ENCODE data around the gene IGFBP4.

IGFBP4 gene

GRCh38 chr17:40484973-40485530, 41.8 kb downstream of the IGFBP4 start:
- Histone ChIP-seq H3K27ac (ENCODE audit: poor library complexity, severe bottlenecking) (peak overlapping the region; percentile 100), H3K27me3 (ENCODE audit: insufficient read depth, poor library complexity, severe bottlenecking) (no peaks in the 10 kb centered on the region), H3K4me3 (ENCODE audit: severe bottlenecking) (no peak overlapping the region), H3K4me1 (ENCODE audit: insufficient read depth, poor library complexity, severe bottlenecking) (peaks cover 60% of the 10 kb centered on the region), H3K36me3 (ENCODE audit: low read depth) (peaks cover 100% of the 10 kb centered on the region), H3K9me3 (ENCODE audit: severe bottlenecking) (no peaks in the 10 kb centered on the region)
- no peak for TF ChIP-seq CTCF (IDR thresholded peaks at IDR 0.05; ENCODE audit: poor library complexity, severe bottlenecking)
- DNase-seq (ENCODE audit: low spot score): no peak
- no peak for ATAC-seq (ENCODE audit: low read depth)

DNA sequence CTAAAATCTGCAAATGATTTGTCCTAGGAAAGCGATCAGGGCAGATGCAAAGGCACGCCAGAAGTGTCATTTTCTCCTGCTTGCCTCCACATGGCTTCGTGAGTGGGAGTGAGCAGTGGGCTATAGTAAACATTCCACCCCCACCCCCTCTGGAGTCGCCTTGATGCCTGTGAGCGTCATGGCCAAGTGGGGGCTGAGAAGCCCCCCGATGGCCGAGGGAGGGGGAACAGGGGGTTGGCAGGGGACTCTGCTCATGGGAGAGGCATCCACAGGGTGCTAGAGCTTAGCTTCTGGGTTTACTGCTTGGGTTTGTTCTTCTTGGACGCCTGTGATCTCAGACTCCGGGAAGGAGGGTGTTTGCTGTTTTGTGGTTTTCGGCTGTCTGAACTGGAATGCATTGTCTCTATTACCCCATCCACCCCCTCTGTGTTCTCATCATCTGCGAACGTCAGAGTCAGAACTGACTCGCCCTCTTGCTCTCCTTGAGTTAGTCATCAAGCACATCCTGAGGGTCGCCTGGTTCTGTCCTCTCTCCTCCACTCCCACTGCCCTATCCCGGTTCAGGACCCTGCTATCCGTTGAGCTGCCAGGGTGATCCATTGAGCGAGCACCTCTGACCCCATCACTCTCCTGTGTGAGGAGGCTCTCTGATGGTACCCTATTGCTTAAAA, 42.7 kb downstream of the IGFBP4 start:
- Histone ChIP-seq H3K27me3 (ENCODE audit: insufficient read depth, poor library complexity, severe bottlenecking) (no peaks in the 10 kb centered on the region), H3K27ac (ENCODE audit: poor library complexity, severe bottlenecking) (peak overlapping the region; percentile 100), H3K36me3 (ENCODE audit: low read depth) (peaks cover 100% of the 10 kb centered on the region), H3K4me1 (ENCODE audit: insufficient read depth, poor library complexity, severe bottlenecking) (peaks cover 69% of the 10 kb centered on the region), H3K4me3 (ENCODE audit: severe bottlenecking) (no peak overlapping the region), H3K9me3 (ENCODE audit: severe bottlenecking) (no peaks in the 10 kb centered on the region)
- ATAC-seq (ENCODE audit: low read depth) (peak; percentile 28), DNase-seq (ENCODE audit: low spot score) (peak; percentile 91)
- no peak for TF ChIP-seq CTCF (IDR thresholded peaks at IDR 0.05; ENCODE audit: poor library complexity, severe bottlenecking)

DNA sequence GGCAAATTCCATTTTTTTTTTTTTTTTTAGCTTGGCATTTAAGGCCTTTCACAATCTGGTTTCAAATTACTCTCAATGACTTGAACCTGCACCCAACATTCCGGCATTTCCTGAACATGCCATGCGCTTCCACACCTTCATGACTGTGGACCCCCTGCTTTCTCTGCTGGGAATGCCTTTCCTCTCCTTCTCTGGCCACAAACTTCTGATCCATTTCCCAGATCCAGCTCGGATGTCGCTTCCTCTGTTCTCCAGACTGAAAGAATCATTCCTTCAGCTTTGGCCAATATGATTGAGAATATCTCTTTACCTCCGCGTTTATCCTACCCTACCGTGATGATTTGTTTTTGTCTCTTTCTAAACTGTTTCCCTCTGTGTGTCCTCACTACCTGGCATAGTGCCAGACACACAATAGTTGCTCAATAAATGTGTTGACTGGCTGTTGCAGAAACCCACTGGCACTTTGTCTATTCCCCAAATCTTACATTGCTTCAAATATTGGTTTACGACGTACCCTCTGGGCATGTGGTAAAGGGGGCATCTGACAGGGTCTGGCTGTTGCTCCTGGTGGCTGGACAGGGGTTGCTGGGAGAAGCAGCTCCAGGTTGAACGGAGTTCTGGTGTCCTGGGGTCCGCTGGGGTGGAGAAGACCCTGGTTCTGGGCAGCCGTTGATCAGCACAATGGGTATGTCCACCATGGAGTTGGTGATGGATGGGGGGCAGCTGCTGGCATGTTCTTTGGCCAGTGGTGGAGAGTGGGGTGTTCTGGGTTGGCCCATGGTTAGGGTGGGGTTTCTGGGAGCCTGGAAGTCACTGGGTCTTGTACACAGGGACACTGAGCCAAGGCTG, 43.5 kb downstream of the IGFBP4 start:
- Histone ChIP-seq H3K4me1 (ENCODE audit: insufficient read depth, poor library complexity, severe bottlenecking) (peaks cover 77% of the 10 kb centered on the region), H3K27ac (ENCODE audit: poor library complexity, severe bottlenecking) (peak overlapping the region; percentile 100), H3K9me3 (ENCODE audit: severe bottlenecking) (no peaks in the 10 kb centered on the region), H3K27me3 (ENCODE audit: insufficient read depth, poor library complexity, severe bottlenecking) (no peaks in the 10 kb centered on the region), H3K36me3 (ENCODE audit: low read depth) (peaks cover 100% of the 10 kb centered on the region), H3K4me3 (ENCODE audit: severe bottlenecking) (no peak overlapping the region)
- ATAC-seq (ENCODE audit: low read depth): peak; percentile 2; the same call in 2 of the 3 replicates
- DNase-seq (ENCODE audit: low spot score): no peak
- no peak for TF ChIP-seq CTCF (IDR thresholded peaks at IDR 0.05; ENCODE audit: poor library complexity, severe bottlenecking)

- H3K4me1 ChIP-seq (ENCODE audit: insufficient read depth, poor library complexity, severe bottlenecking): peaks cover 84% of the 10 kb centered on the region
- H3K36me3 ChIP-seq (ENCODE audit: low read depth): peaks cover 100% of the 10 kb centered on the region
- ATAC-seq (ENCODE audit: low read depth): peak; percentile 4
- DNase-seq (ENCODE audit: low spot score): no peak
- no peak overlapping the region for H3K4me3 ChIP-seq (ENCODE audit: severe bottlenecking)
- peak overlapping the region; percentile 100 for H3K27ac ChIP-seq (ENCODE audit: poor library complexity, severe bottlenecking)
- H3K9me3 ChIP-seq (ENCODE audit: severe bottlenecking): no peaks in the 10 kb centered on the region
- TF ChIP-seq CTCF (IDR thresholded peaks at IDR 0.05; ENCODE audit: poor library complexity, severe bottlenecking): no peak
- H3K27me3 ChIP-seq (ENCODE audit: insufficient read depth, poor library complexity, severe bottlenecking): no peaks in the 10 kb centered on the region
These were observed 44.2 kb downstream of the IGFBP4 start for GRCh38 chr17:40487371-40488020.
